Measurements from ENCODE around the gene DELE1.
"Not testable (repeated sequence)": the region's sequence is repeated elsewhere in the genome, so short reads cannot be mapped to it uniquely, and the experiment has no call there.

DELE1 gene

GRCh38 chr5:141889282-141889871 is 34.3 kb upstream of the DELE1 start:
- no peak for DNase-seq

DNA sequence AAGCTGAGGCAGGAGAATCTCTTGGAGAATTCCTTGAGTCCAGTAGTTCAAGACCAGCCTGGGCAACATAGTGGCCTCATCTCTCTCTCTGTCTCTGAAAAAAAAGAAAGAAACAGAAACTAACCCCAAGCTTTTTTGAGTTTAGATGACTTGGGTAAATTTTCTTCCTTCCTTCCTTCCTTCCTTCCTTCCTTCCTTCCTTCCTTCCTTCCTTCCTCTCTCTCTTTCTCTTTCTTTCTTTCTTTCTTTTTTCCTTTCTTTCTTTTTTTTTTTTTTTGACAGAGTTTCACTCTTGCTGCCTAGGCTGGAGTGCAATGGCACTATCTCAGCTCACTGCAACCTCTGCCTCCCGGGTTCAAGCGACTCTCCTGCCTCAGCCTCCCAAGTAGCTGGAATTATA is 33.2 kb upstream of the DELE1 start:
- DNase-seq: not testable (repeated sequence)

DNA sequence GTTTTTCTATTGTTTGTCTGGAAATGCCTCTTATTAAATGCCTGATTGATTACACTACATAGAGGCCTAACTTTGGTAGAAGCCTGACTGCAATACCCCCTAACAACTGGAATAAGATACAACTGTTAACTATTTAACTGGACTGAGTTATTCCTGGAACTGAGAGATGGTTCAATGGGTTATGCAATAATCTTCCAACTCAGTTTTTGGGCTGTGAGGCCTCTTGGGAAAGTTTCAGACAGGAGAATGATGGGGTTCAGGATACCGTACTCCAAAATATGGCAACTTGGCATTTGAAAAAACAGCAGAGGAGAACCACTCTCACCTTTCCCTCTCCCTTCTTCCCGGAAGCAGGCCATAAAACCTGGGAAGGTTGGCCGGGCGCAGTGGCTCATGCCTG is 26.2 kb upstream of the DELE1 start:
- DNase-seq: no peak

GRCh38 chr5:141898448-141899049 is 25.1 kb upstream of the DELE1 start:
- no peak for DNase-seq

DNA sequence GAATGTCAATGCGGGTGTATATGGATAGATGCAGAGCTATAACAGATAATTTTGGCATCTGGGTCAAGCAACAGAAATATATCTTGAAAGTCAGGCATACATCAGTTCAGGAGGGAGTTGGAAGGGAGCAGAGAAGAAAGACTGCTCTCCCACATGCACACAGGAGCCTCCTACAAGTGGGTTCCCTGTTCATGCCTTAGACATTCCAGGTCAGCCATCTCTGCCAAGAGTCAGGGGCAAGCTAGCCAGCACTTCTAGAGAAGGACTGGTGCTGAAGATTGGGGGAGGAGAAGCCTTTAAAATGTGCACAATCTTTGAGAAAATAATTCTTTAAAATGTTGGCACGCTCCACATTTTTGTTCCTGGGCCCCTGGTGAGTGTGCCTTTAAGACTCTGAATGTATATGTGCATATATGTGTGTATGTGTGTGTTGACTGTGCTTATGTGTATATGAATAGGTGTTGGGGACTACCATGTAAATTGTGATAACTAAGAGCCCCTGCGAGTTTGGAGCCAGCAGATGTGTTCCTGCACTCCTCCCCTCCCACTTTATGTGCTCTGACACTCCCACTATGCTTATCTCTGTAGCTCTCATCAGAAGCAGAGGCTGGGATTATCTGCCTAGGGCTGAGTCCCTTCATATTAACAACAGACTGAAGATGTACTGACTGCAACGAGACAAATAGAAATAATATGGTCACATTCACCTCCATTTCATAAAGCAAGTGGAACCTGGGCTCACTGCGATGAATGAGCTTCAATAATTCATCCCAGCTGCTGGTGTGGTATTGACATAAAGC is 21.5 kb upstream of the DELE1 start:
- DNase-seq: no peak

DNA sequence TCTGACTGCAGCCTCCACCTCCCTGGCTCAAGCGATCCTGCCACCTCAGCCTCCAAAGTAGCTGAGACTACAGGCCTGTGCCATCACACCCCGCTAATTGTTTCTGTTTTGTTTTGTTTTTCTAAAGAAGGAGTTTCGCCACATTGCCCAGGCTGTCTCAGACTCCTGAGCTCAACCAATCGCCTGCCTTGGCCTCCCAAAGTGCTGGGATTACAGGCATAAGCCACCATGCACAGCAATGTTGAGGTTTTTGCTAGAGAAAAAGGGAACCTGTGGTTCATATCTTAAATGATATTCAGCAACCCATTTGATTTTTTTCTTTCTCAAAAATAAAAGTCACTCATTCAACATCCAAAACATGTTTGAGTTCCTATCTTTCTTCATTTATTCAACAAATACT is 20.4 kb upstream of the DELE1 start:
- no peak for DNase-seq

DNA sequence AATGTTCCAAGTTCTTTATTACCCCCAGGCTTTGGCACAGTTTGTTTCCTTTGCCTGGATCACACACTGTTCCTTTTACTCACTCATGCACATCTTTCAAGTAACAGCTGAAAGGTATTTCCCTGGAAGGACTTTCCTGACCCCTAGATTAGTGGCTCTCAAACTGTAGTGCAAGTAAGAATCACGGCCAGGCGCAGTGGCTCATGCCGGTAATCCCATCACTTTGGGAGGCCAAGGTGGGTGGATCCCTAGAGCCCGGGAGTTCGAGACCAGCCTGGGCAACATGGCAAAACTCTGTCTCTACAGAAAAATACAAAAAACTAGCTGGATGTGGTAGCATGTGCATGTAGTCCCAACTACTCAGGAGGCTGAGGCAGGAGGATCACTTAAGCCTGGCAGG is 19.1 kb upstream of the DELE1 start:
- no peak for DNase-seq

GRCh38 chr5:141906517-141906916 is 17.2 kb upstream of the DELE1 start:
- DNase-seq: no peak

DNA sequence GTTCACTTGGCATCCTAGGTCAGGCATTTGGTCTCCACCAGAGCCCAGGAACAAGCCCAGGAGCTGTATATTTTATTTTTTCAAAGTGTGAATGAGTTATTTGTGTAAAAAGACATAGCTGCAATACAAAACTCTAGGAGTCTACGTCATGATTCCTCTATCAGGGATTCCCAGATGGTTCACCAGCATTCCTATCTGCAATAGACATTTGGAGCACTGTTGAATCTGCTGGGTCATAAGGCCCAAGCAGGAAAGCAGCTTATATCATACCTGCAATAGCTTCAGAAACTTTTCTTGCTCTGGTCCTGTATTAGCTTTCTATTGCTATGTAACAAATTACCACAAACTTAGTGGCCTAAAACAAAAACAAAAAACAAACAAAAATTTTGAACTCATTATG is 16.7 kb upstream of the DELE1 start:
- DNase-seq: no peak

DNA sequence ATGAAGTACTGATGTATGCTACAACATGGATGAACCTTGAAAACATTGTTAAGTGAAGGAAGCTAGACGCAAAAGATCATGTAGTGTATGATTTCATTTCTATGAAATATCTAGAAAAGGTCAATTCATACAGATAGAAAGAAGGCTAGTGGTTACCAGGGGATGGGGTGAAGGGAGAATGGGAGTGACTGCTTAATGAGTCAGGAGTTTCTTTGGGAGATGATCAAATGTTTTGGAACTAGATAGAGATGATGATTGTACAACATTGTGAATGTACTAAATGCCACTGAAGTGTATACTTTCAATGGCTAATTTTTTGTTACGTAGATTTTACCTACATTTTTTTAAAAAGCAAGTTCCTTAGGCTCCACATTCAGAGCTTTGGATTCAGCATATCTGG is 14.9 kb upstream of the DELE1 start:
- no peak for DNase-seq

DNA sequence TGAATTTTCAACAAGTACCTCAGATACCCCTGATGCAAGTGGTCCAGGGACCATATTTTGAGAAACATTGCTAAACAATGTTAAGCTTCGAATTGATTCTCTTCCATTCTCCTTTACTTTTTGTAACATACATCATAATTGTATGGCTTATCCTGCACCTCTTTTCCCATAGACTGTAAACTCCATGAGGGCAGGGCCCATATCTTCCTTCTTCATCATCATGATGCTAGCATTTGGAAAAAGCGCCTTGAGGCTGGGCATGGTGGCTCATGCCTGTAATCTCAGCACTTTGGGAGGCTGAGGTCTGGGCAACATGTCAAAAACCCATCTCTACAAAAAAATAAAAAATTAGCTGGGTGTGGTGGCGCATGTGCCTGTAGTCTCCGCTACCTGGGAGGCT is 14.5 kb upstream of the DELE1 start:
- no peak for DNase-seq

DNA sequence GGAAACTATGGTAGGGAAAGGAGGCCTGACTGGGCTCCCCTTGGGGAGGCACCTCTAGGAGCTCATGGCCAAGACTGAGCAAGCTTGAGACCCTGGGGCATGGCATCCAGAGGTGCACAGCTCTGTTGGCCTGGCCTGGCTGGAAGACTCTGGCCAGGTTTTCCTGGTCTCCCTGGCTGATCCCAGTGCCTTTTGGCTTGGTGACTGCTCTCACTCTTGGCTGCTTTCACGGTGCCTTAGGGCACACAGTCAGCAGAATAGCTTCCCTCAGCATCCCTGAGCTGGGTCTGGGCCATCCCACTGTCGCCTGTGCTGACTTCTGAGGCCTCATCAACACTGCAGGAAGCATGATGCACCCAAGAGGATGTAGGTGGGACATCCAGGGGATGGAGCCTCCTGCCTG is 13.4 kb upstream of the DELE1 start:
- DNase-seq: no peak

- DNase-seq: no peak
Measured at GRCh38 chr5:141913560-141914198, 10.0 kb upstream of the DELE1 start.

DNA sequence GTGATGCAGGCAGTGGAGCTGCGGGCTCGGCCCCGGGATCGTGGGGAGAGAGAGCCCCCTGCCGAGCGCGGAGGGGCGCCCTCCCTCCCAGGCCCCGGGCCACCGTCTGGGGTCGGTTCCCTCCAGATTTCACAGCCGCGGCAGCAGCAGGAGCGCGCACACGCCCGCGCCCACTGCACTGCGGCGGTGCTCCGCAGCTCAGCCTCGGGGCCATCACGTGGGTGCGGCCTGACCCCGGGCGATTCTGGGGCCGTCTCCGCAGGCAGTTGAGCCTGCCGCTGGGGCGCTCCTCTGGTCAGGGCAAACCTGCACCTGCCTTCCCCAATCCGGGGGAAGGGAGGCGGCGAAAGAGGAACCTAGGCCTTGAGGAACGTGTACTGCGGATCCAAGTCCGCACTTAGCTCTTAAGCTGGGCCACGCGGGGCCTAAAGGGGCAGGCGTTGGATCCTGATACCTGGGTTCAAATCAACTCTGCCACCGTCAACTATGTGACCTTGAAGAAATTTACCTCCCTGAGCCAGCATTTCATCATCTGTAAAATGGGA is 9.4 kb upstream of the DELE1 start:
- DNase-seq: no peak

GRCh38 chr5:141914797-141915196 is 8.9 kb upstream of the DELE1 start:
- no peak for DNase-seq

GRCh38 chr5:141915881-141916336 is 7.8 kb upstream of the DELE1 start:
- no peak for DNase-seq

GRCh38 chr5:141916522-141916921 is 7.1 kb upstream of the DELE1 start:
- DNase-seq: no peak

DNA sequence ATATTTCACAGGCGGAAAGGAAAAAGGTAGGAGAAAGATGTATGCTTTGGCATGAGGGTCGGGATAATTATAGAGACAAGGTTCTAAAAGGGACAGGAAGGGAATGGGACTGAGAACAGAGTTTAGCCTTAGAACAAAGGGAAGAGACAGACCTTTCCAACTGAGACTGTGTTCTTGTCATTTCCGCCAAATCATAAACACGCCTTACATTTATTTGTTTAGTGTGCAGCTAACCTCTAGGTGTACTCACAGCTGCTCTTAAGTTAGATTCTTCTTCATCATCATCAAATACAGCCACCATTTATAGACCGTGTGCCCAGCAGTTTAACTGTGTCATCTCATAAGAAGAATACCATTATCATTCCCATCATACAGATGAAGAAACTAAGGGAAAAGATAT is 5.9 kb upstream of the DELE1 start:
- no peak for DNase-seq

DNA sequence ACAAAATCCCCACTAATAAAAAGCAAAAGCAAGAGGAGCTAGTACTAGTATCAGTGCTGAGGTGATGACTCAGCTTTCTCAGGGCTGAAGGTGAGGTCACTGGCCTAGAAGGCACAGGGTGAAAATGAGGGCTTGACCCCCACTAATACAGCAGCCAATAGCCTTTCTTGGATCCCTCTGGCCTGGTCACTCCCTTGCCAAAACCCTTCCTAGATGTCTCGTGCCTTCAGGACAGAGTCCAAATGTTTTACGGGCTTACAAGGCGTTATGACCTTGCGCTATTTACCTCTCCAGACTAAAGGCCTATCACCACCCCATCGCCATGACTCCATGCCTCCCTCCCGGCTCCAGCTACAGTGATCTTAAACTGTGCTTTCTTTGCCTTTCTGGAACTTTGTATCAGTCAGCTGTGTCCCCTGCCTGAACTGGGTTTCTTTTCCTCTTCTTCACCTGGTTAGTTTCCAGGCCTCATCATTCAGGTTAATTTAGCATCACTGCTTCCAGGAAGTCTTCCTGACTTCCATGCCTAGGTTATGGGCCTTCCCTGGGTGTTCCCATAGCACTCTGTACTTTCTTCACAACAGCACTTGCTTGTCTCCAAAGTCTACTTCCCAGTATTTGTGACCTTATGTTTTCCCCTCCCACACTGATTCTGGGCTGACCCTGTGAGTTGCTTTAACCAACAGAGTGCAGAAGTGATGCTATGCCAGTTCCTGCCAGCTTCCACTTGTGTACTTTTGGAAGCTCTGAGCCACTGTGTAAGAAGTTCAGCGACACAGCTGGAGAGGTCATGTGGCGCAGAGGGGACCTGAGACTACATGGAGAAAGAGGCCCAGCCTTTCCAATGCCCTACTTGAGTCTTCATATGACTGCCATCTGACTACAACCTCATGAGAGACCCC is 4.2 kb upstream of the DELE1 start:
- DNase-seq: no peak

- no peak for DNase-seq
Measured at GRCh38 chr5:141920771-141921170, 2.9 kb upstream of the DELE1 start.

DNA sequence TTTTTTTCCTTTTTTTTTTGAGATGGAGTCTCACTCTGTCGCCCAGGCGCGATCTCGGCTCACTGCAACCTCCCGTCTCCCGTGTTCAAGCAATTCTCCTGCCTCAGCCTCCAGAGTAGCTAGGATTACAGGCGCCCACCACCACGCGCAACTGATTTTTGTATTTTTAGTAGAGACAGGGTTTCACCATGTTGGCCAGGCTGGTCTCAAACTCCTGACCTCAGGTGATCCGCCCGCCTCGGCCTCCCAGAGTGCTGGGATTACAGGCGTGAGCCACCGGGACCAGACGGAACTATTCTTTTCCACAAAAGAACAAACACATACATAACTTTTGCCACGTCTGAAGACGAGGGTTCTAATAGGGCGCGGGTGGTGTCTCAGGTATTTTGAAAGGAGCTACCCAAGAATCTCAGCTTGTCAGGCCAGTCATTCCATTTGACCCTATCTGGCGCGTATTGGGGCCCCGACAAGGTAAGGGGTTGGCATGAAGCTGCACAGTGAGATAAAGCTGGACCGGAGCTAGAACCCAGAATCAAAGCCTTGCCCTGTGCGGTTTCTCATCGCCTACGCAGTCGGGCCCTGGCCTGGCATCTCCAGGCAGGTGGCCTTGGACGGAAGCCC is 734 bp upstream of the DELE1 start:
- not testable (repeated sequence) for DNase-seq

- DNase-seq: no peak
Measured at GRCh38 chr5:141926434-141926833, 2.8 kb downstream of the DELE1 start.

Measured in activated effector memory CD4-positive, alpha-beta T cell treated with Interleukin-2 at 50 U/mL for 16 hours (primary cell).